Inflammatory macrophage treated with lipopolysaccharide for 1 hour (primary cell): ENCODE measurements around the gene SLC50A1.

Experiments used
- DNase-seq, 2 donors: peaks; one replicate each; pipeline ENCODE4 v3.0.0-alpha.2; 2020 to 2022

The SLC50A1 gene

GRCh38 chr1:155172732-155173477, 37.3 kb downstream of the SLC50A1 start, which contains the start of gene KRTCAP2:
Gene KRTCAP2 (minus strand): TSS chr1:155173304. CDS start chr1:155173224, 80 bp downstream.
- DNase-seq, result peak; percentile 91 to 96

GRCh38 chr1:155173478-155174323, 38.0 kb downstream of the SLC50A1 start, which contains the start of gene TRIM46:
Gene TRIM46 (plus strand): TSS chr1:155173849. CDS start chr1:155173967, 118 bp downstream.
- DNase-seq, result no peak

DNA sequence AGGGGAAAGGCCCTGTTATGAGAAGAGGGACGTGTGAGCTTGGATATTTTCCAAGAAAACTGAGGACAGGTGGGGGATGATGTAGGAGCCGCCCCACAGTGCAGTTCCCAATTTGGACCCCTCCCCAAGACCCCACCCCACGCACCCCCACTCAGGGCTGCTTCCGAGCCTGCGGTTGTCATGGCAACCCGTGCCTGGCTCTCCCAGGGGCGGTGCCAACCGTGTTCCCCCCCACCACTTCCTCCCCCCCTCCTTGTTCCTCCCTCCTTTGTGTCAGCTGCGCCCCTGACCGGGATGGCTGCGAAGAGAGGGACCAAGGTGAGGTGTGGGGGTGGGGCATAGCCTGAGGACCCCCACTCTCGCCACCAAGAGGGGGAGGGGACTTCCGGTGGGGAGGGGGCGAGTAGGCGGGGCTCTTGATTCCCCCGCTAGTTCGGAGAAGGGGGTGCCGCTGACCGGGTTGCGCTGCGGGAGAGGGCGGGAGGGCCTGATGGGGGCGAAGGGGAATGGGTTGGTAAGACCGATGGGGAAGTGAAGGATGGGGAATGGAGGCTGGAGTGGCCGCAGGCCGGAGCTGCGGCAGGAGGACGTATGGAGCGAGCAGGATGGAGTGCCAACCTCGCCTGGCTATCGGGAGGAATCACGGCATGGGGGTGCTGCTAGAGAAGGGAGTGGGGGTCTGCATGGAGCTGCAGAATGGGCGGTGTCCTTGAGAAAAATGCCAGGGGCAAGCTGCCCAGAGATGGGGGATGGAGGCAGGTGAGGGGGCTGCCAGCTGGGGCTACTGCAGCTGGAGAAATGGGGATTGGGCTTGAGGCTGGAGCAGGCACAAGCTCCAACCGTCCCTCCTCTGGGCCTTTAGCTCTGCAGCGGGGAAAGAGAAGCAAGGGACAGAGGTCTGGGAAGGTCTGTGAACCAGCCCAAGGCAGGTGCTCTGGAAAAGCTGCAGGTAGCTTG, 39.0 kb downstream of the SLC50A1 start:
- no peak for DNase-seq

DNA sequence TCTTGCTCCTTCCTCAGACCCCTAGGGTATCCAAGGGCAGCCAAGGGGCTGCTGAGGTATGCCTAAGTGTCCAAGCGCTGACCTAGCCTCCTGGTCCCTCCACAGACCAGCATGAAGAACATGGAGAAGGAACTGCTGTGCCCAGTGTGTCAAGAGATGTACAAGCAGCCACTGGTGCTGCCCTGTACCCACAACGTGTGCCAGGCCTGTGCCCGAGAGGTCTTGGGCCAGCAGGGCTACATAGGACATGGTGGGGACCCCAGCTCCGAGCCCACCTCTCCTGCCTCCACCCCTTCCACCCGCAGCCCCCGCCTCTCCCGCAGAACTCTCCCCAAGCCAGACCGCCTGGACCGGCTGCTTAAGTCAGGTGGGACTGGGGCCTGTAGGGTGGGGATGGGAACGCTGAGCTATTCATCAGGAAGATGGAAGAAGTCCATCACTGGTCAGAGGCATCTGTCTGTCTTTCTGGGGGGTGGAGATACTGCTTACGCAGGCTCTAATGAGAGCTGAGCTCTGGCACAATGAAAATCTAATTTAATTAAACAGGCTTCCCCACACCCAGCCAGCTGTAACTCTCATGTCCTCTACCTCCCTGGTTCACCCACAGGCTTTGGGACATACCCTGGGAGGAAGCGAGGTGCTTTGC, 39.8 kb downstream of the SLC50A1 start:
- DNase-seq, result no peak

GRCh38 chr1:155175927-155176371, 40.3 kb downstream of the SLC50A1 start:
- no peak for DNase-seq

DNA sequence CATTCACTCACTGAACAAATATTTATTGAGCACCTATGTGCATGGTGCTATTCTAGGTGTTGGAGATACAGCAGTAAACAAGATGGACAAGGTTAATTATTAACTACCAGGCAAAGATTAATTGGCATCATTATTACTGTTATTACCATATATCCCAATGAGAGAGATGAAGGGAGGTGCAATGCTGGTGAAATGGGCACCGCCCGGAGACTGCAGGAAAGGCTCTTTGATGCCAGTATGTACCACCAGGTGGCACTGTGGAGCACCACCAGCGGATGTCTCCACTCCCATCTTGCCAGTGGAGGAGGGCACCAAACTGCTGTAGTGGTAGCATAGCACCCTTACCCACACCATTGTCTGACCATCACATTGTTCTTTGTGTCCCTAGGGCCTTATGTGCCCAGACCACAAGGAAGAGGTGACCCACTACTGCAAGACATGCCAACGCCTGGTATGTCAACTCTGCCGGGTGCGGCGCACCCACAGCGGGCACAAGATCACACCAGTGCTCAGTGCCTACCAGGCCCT, 41.0 kb downstream of the SLC50A1 start:
- peak; percentile 57 to 95 for DNase-seq

- DNase-seq, result no peak
These were observed 41.7 kb downstream of the SLC50A1 start for GRCh38 chr1:155177192-155177917.

- no peak for DNase-seq
These were observed 42.2 kb downstream of the SLC50A1 start for GRCh38 chr1:155177918-155178281.

DNA sequence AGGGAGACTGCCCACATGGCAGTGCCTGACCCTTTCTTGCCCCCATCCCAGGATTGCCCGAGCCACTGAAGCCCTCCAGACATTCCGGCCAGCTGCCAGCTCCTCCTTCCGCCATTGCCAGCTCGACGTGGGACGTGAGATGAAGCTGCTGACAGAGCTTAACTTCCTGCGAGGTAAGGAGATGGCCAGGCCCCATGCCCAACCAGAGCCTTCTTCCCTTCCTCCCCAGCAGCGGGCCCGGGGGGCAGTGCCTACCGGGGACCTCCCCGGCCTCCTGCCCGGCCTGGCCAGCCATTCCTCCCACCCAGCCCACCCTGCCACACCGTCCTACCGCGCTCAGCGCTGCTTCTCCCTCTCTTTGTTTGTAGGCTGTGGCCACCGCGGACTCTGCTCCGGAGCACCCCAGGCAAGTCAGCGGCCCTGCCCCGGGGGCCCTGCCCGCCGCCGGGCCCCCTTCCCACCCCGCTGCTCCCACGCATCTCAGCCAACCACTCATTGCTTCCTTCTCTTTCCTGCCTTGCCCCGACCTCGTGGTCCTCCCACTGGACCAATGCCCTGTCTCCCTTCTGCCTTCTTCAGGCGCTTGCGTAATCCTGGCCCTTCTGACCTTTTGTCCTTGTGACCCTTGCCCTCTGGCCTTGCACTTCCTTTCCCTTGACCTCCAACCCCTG, 42.9 kb downstream of the SLC50A1 start:
- peak; percentile 82 to 88 for DNase-seq

GRCh38 chr1:155179112-155180031, 43.7 kb downstream of the SLC50A1 start:
- DNase-seq, result no peak

DNA sequence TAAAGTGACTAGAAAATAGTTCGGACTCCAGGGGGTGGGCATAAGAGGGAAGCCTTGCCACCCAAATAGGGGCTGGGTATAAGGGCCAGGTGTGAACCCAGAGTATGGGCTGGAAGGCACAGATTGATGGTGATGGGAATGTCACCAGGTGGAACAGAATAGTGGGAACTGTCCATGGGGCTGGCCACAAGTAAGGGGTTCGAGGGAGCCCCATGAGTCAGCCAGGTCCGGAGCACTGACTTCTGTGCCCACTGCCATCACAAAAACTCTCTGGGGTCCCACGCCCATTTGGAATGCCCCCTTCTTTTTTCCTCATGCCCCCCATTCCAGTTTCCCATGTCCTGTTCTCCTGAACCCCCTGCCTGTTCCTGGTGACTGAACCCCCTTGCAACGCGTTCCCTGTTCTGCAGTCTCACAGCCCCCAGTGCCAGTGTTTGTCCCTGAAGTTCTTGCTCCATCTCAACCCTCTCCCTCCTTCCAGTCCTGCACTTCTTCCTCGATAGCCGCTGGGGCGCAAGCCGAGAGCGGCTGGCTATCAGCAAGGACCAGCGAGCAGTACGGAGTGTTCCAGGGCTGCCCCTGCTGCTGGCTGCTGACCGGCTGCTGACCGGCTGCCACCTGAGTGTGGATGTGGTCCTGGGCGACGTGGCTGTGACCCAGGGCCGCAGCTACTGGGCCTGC, 45.9 kb downstream of the SLC50A1 start:
- no peak for DNase-seq

DNA sequence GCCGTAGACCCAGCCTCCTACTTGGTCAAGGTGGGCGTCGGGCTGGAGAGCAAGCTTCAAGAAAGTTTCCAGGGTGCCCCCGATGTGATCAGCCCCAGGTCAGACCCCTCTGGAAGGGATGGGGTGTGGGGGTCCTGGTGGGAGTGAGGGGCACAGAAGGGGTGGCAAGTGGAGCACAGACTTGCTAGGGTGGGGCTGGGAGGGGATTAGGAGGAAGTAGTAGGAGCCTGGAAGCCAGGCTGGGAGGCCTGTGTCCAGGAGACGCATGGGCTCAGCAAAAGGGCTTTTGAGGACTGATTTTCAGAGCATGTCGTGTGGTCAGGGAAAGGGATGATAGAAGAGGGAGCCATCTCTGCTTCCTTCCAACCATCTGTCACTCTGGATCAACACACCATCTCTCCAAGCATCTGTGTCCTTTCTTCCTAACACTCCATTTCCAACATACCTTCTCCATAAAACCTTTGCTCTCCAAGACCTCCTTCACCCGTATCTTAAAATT, 46.4 kb downstream of the SLC50A1 start:
- DNase-seq, result no peak

- DNase-seq, result no peak
These were observed 48.1 kb downstream of the SLC50A1 start for GRCh38 chr1:155183775-155184221.

- no peak for DNase-seq
These were observed 48.7 kb downstream of the SLC50A1 start for GRCh38 chr1:155184351-155184811.

DNA sequence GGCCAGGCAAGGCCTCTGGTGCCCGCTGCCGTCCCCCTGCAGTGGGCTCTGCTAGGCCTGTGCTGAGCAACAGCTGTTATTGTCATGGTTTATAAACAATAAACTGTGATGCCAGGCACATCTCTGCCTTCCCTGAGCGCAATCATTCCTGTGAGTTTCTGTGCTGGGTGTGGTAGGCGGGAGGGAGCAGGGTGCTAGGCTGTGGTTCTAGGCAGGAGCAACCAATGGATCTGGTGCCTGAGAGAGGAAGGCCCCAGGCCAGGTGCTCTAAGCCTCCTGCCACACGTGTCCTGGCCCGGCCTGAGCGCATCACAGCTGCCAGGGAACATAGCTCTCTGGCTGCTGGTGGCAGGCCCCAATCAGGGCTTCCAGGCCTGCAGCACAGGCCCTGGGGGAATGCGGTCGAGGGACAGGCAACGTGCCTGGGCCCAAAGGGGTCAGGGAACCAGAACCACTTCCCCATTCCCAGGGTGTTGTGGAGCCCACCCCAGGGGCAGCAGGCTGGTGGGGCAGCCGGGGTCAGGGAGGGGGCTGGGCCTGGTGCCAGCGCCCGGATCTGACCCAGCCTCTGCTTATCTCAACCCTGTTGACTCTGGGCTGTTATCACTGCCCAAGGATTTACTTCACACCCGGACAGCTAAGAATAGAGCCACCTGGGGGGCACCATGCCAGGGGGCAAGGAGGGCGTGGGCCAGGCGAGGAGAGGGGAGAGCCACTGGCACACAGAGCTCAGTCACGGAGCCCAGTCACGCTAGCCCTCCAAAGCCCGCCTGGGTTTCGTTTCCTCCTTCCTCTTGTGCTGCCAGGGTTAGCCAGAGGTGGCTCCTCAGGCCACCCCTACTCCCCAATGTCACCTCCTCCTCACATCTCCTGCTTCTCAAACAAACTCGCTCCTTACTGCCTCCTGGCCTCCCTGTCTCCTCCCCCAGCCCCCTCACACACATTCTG, 49.5 kb downstream of the SLC50A1 start:
- DNase-seq, result peak; percentile 59 to 82

GRCh38 chr1:155185783-155186066, 50.1 kb downstream of the SLC50A1 start:
- DNase-seq, result no peak

DNA sequence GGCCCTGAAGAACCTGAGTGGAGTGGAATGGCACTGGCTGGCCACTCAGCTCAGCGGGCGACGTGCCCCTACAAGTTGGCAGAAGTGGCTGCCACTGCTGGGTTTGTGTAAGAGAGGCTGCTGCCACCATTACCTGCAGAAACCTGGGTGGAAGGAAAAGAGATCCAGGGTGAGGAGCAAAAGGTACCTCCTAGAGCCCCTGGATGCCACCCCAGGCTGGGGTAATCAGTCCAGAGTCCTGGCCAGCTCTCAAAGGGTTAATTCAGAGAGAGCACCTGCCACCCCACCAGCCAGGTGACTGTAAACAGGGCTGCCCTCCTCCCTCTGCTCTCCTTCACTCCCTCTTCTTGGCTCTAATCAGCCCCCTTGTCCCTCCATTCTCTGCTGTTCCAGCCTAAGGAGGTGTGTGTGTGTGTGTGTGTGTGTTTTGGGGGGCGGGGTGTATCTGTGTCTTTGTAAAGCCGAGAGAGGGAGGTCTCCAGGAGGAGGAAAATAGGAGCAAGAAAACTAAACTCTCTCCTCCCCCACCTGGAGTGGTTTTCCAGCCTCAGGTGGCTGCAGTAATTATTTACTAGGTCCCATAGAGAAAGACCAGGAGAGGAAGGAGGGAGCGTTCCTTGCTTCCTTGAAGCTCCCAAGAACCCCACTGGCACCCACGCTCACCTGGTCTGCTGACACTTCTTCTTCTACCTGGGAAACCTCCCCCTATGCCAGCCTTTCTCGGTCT, 50.6 kb downstream of the SLC50A1 start:
- DNase-seq, result no peak
